Lung (tissue), 12 donors: Measurements from ENCODE around the gene GRID1. TPM values are rescaled to one million over a fixed set of nuclear protein-coding genes. Genes with fewer than 3 reads are reported as not detected.

ENCODE experiments used
- ATAC-seq: fragments of 200-7000 bp; cut with Tn5 transposase; one replicate; pipeline ENCODE4 v1.9.1; 2020; ENCODE audit warnings: moderate number of reproducible peaks; ENCODE audit not compliant: insufficient read depth, low FRiP score
- DNase-seq, 3 donors: peaks; one replicate each; pipeline ENCODE4 v3.0.0-alpha.2; 2013 to 2017
- H3K27ac ChIP-seq, 2 donors: one replicate each; pipeline ENCODE4 v1.5.1; 2013; ENCODE audit warnings: mild to moderate bottlenecking in 2 of 2, moderate library complexity in 2 of 2, control low read depth in 1 of 2, inconsistent platforms in 1 of 2, low read depth in 1 of 2, low read length in 1 of 2
- H3K27me3 ChIP-seq, 3 donors: one replicate each; pipeline ENCODE4 v1.5.1; 2013; ENCODE audit warnings: low read length in 2 of 3; ENCODE audit not compliant: control insufficient read depth in 3 of 3, insufficient read depth in 3 of 3
- H3K36me3 ChIP-seq, 4 donors: one replicate each; pipeline ENCODE4 v1.5.1; 2013; ENCODE audit warnings: low read length in 4 of 4, mild to moderate bottlenecking in 1 of 4, moderate library complexity in 1 of 4; ENCODE audit not compliant: control insufficient read depth in 4 of 4, insufficient read depth in 4 of 4
- H3K4me1 ChIP-seq, 5 donors: one replicate each; pipeline ENCODE4 v1.5.1; 2013; ENCODE audit warnings: low read length in 5 of 5, mild to moderate bottlenecking in 2 of 5, moderate library complexity in 1 of 5; ENCODE audit not compliant: control insufficient read depth in 5 of 5, insufficient read depth in 5 of 5
- H3K4me3 ChIP-seq: one replicate; pipeline ENCODE4 v1.5.1; 2013; ENCODE audit warnings: mild to moderate bottlenecking, control low read depth, moderate library complexity
- H3K9ac ChIP-seq, 2 donors: one replicate each; pipeline ENCODE4 v1.5.1; 2013; ENCODE audit warnings: low read length in 2 of 2, control low read depth in 1 of 2; ENCODE audit not compliant: insufficient read depth in 1 of 2
- H3K9me3 ChIP-seq, 4 donors: one replicate each; pipeline ENCODE4 v1.5.1; 2013; ENCODE audit warnings: low read length in 3 of 4, mild to moderate bottlenecking in 1 of 4, moderate library complexity in 1 of 4; ENCODE audit not compliant: control insufficient read depth in 4 of 4, insufficient read depth in 3 of 4
- CTCF ChIP-seq: IDR thresholded peaks from 2 replicates; pipeline ENCODE4 v1.5.1; 2012; ENCODE audit warnings: mild to moderate bottlenecking; ENCODE audit errors: control extremely low read depth, extremely low read depth
- WGBS, 2 donors: extraction: QIAGEN DNeasy Blood & Tissue Kit; methylation state at CpG; one replicate each; pipeline ENCODE4 v1.1.7; 2013; 5-methylcytosine and 5-hydroxymethylcytosine counted together
- polyA plus RNA-seq, 2 donors: library from polyadenylated mRNA; stranded (reverse); fragments of 200-250 nt; gene quantifications; one replicate each; pipeline ENCODE4 v1.2.1, GENCODE V29; 2013
- total RNA-seq, 2 donors: library from RNA; depleted of rRNA in 1 of 2; stranded (reverse); fragments of >200 nt in 1 of 2; gene quantifications; one replicate each; pipeline ENCODE4 v1.2.1, GENCODE V29; 2014 to 2021
- donor health status: control.
- donor health status: control.
- donor health status: Bipolar disorder and iron deficiency.
- donor health status: healthy.
- donor health status: DM: yes; HTN: yes; CAD: no.

Gene GRID1
- total and polyA plus RNA-seq, 4 donors: 1.1 to 3.6 (median 2.2) TPM

- no peak overlapping the region for H3K9ac ChIP-seq
- peaks cover 0 to 19% (median 5%) of the 10 kb centered on the region in 5 donors for H3K4me1 ChIP-seq
- WGBS, 2 donors: 63 to 76% methylated on average over 2 of the region's 2 CpGs
- no peak for TF ChIP-seq CTCF
- H3K9me3 ChIP-seq: no peaks in the 10 kb centered on the region
- ATAC-seq (no peak), DNase-seq (no peak)
- H3K36me3 ChIP-seq: no peaks in the 10 kb centered on the region
- no peak overlapping the region for H3K27ac ChIP-seq
- no peak overlapping the region for H3K4me3 ChIP-seq
- H3K27me3 ChIP-seq: no peaks in the 10 kb centered on the region
Observed at GRCh38 chr10:85916994-85917573, 449.5 kb downstream of the GRID1 start.

GRCh38 chr10:85916286-85916685, 450.3 kb downstream of the GRID1 start:
- DNase-seq (no peak), ATAC-seq (no peak)
- Histone ChIP-seq H3K4me1 (peaks cover 0 to 19% (median 5%) of the 10 kb centered on the region in 5 donors), H3K4me3 (no peak overlapping the region), H3K36me3 (no peaks in the 10 kb centered on the region), H3K9me3 (no peaks in the 10 kb centered on the region), H3K27ac (no peak overlapping the region), H3K27me3 (no peaks in the 10 kb centered on the region), H3K9ac (peak overlapping the region in 1 of 2 donors; percentile 9)
- TF ChIP-seq CTCF: no peak
- 52% methylated on average over 5 of the region's 5 CpGs for WGBS, 2 donors

- no peak for ATAC-seq
Observed at GRCh38 chr10:85915245-85915846, 451.2 kb downstream of the GRID1 start.

More at GRCh38 chr10:85915245-85915846, 451.2 kb downstream of the GRID1 start:
- Histone ChIP-seq H3K9ac (no peak overlapping the region), H3K9me3 (no peaks in the 10 kb centered on the region), H3K36me3 (no peaks in the 10 kb centered on the region), H3K4me1 (peaks cover 0 to 19% (median 5%) of the 10 kb centered on the region in 5 donors), H3K27me3 (no peaks in the 10 kb centered on the region), H3K27ac (no peak overlapping the region), H3K4me3 (no peak overlapping the region)
- TF ChIP-seq CTCF: no peak
- DNase-seq: no peak
- 95 to 96% methylated on average over 4 of the region's 4 CpGs for WGBS, 2 donors
